GM12864 (cell line): ENCODE data around the gene SLC6A20.

Experiments
- DNase-seq: peaks from one replicate; pipeline ENCODE4 v3.0.0-alpha.2; 2011; ENCODE audit warnings: low read depth
- H3K4me3 ChIP-seq: 2 replicates; pipeline ENCODE4 v1.5.1; 2011; ENCODE audit warnings: mild to moderate bottlenecking, low read depth, low read length, control low read depth
- CTCF ChIP-seq: IDR thresholded peaks from 2 replicates; pipeline ENCODE4 v1.5.1; 2011; ENCODE audit warnings: low read depth, mild to moderate bottlenecking, moderate library complexity, low read length, control low read depth, inconsistent platforms; ENCODE audit errors: missing control alignments

SLC6A20 gene

GRCh38 chr3:45742461-45743089 is 53.8 kb downstream of the SLC6A20 start:
- no peak overlapping the region for H3K4me3 ChIP-seq
- no peak for TF ChIP-seq CTCF
- no peak for DNase-seq

DNA sequence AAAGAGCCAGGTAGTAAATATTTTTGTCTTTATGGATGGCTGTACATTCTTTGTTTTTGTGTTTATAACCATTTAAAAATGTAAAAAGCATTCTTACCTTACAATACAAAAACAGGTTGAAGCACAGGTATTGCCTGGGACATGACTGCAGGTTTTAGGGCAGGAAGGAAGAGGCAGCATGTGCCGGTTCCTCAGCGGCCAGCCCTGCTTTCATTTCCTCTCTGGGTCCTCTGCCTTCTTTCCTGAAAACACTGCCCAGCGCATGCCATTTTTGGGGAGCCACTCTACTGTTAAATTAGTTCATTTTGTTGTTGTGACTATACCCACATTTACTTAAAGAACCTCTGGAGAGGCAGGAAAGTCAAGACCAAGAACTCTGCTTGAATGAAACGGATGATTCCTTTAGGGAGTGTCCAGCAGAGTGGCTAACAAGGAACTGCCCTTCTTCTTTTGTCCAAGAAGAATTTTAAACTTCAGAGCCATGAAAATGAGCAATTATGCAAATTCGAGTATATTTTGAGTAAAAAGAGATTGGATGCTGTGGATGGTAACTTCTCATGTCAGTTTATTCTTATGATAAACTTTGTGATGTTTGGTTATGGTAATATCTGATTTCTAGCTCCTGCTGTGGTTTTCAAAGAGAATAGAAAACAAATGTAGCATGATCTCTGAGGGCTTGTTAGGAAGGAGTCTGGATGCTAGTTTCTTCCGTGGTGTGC is 54.4 kb downstream of the SLC6A20 start:
- no peak for TF ChIP-seq CTCF
- H3K4me3 ChIP-seq: no peak overlapping the region
- no peak for DNase-seq

DNA sequence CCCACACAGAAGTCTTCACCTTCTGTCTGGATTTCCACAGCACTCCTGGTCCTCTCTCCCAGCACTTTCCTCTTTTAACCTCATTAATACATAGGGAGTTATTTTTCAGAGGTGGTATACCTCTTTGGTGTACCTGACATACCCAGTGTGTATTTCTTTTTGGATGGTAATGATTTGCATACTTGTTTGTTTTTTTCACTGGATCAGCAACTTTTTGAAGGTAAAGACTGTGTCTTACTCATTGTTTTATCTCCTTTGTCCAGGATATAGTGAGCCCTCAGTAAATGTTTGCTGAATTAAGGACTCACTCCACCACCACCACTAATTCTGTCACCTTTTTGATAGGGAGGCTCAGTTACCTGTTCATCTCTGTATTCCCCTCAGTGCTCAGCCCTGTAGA is 55.1 kb downstream of the SLC6A20 start:
- no peak for DNase-seq
- no peak for TF ChIP-seq CTCF
- no peak overlapping the region for H3K4me3 ChIP-seq

DNA sequence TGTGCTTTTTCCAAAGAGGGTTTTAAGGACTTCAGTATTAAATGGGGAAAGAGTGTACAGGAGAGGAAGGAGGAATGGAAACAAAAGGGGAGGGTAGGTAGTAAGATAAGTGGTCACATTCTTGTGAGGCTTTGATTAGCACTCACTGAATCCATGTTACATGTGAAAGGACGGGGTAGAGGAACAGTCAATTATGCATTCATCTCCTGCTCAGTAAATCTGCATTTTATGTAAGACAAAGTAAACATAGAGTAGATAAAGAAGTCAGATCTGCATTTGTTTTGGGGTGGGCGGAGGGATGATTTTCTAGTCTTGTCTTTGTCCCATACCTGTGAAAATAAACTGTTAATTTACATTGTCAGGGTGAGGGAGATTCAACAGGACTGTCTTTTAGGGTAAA is 56.3 kb downstream of the SLC6A20 start:
- no peak for DNase-seq
- no peak overlapping the region for H3K4me3 ChIP-seq
- no peak for TF ChIP-seq CTCF

DNA sequence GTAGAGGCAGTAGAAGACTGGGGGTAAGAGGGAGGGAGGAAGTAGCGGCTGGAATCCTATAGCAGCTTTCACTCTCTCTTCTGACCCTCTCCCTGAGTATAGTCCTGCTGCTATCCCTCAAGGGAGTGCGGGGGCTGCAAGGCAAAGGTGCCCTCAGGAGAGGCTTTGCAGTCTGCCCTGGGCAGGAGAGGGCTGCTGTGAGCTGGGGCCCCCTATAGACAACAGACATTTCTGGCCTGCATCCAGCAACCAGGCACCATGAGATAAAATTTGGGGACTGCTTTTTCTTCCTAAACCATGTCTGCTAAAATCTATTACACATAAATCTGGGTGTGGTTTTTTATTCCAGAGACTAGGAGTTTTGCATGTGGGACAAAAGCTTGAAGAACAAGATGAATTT is 59.1 kb downstream of the SLC6A20 start:
- no peak for DNase-seq
- no peak for TF ChIP-seq CTCF
- no peak overlapping the region for H3K4me3 ChIP-seq

DNA sequence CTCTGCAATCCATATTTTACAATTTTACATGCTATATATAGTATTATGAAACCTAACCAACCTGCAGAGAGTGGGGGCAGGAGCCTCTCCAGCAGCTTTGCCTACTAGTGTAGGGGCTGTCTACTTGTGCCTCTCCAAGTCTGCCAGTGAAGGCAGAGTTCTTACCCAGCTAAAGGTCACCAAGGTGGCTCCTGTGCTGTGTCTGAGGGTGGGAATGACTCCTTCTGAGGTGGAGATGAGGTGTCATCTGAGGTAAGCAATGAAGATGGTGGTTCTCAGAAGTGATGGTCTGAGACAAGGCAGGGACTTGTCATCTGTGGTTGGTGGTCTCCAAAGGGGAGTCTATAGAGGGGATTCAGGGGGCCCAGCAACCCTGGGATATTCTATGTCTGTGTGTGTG is 59.6 kb downstream of the SLC6A20 start:
- no peak overlapping the region for H3K4me3 ChIP-seq
- TF ChIP-seq CTCF: no peak

More for the DNA sequence above, 59.6 kb downstream of the SLC6A20 start:
- DNase-seq: no peak
